GM18499 (cell line): Measurements from ENCODE around the gene PTOV1.

ENCODE experiments used
- ATAC-seq: cut with Tn5 transposase; IDR thresholded peaks from one replicate; pipeline ENCODE4 v1.9.1; 2021; ENCODE audit warnings: moderate number of reproducible peaks; ENCODE audit not compliant: insufficient read depth, unreplicated experiment

PTOV1 gene

DNA sequence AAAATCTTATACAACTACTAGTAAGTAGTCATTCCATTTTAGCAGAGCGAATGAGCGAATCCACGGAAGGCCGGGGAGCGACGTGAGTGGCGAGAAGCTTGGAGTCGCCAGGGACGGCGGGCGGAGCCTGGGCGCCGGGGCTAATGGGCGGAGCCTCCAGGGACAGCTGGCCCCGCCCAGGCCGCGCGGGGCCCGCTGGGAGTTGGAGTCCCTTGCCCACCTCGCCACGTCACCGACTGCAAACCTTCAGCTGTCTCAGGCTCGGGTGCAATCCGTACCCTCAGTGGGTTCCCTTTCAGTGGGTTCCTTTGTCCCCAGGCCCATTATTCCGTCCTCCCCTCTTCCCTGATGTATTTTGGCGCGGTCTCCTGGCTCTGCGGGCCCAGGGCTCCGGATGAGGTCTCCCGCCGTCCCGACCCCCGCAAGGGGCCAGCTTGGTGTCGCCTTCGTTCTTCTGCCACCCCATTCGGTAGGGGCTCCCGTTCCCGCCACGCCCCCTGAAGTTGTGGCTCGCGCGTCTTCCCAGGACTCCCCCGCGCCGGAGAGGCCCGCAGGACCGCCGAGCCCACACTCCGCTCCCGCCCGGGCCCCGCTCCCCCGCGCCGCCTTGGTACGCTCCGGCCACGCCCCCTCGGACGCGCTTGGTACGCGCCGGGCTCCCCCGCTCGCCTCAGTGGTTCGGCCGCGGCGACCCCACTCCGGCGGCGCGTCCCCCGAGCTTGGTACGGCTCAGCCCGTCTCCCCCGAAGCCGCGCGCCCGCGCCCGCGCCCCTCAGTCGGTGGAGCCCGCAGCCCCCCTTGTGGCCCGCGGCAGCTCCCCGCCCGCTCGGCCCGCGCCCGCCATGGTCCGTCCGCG, at the start of gene PTOV1:
TSS of gene PTOV1 (plus strand) at position 673 of the 856 bp plus-strand sequence.
- ATAC-seq: no peak

DNA sequence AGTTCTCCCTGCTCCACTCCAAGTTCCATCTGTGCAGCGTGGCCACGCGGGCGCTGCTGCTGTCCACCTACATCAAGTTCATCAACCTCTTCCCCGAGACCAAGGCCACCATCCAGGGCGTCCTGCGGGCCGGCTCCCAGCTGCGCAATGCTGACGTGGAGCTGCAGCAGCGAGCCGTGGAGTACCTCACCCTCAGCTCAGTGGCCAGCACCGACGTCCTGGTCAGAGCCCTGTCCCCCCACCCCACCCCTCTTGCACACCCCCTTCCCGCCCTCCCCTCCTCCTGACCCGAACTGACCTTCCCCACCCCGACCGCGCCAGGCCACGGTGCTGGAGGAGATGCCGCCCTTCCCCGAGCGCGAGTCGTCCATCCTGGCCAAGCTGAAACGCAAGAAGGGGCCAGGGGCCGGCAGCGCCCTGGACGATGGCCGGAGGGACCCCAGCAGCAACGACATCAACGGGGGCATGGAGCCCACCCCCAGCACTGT, 49.5 kb upstream of the PTOV1 start:
- ATAC-seq: no peak

DNA sequence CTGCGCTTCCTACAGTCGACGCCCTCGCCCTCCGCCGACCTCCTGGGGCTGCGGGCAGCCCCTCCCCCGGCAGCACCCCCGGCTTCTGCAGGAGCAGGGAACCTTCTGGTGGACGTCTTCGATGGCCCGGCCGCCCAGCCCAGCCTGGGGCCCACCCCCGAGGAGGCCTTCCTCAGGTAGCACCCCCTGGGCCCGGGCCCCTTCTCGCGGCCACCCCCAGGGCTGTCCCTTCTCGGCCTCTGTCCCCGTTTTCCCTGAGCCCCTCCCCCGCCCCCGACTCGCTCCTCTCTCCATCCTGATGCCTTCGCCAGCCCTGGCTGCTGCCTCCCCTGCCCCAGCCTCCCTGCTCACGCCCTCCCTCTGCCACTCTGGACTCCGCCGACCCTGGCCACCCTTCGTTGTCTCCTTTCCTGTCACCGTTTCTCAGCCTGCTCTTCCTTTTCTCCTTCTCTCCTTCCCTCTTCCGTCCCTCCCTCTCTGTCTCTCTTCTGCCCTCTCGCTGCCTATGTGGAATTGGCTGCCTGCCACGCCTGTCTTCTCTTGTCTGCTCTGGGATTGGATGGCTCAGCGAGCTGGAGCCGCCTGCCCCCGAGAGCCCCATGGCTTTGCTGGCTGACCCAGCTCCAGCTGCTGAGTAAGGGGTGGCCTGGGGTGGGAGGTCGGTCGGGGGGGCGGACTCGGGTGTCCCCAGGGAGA, 48.8 kb upstream of the PTOV1 start:
- ATAC-seq: no peak

DNA sequence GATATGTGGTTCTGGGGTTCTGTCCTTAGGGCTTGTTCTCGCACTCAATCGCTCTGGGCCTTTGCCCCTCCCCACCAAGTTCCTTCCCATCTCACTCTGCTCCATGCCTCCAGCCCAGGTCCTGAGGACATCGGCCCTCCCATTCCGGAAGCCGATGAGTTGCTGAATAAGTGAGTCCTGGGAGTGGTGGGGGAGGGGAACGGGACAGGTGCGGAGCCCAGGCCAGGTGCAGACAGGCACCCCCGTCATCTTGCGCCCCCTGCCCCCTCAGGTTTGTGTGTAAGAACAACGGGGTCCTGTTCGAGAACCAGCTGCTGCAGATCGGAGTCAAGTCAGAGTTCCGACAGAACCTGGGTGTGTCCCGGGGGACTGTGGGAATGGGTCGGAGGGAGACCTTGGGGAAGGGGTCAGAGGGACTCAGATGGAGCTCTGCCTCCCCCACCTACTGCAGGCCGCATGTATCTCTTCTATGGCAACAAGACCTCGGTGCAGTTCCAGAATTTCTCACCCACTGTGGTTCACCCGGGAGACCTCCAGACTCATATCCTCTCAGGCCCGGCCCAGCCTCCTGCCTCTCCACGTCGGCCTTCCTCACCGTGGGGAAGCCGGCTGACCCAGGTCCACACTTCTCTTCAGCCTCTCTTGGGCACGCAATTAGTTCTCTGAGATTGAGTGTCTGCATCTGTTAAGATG, 48.0 kb upstream of the PTOV1 start:
- no peak for ATAC-seq

DNA sequence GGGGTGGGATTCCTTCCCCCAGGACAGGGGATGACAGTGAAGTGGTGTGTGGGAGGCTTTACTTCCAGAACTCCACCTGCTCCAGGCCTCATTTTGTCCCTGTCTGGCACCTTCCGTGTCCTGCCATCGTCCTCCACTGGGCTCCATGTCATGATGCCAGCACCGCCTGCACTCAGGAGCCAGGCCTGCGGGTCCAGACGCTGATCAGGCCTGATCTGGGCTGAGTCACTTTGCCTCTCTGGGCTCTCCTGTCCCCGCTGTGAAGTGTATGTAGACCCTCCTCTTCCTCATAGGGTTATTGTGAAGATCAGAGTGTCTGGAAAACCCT, 47.5 kb upstream of the PTOV1 start:
- ATAC-seq: no peak

DNA sequence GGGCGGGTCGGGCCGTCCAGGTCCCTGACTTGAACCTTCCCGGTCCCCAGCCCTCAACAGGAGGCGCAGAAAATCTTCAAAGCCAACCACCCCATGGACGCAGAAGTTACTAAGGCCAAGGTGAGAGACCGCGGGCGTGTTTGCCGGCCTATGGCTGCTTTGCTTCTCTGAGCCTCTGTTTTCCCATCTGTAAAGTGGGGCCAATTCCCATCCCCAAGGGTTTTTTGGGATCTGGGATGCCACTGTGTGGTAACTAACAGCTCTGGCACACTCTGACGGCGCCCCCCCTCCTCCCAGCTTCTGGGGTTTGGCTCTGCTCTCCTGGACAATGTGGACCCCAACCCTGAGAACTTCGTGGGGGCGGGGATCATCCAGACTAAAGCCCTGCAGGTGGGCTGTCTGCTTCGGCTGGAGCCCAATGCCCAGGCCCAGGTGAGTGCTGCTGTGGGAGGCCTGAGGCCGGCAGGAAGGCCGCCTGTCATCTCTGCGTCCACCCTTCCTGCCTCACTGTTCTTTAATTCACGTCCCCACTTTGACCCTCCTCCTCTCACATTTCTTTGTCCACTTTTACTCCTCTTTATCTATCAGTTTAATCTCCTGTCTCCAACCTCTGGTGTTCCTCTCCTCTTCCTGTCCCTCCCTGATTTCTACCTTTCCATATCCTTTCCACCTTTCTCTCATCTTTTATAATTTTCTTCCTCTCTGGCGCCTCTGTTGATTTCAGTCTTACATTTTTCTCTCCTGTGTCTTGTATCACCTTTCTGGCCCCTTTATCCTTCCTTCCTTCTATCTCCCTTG, 44.9 kb upstream of the PTOV1 start:
- ATAC-seq: no peak

DNA sequence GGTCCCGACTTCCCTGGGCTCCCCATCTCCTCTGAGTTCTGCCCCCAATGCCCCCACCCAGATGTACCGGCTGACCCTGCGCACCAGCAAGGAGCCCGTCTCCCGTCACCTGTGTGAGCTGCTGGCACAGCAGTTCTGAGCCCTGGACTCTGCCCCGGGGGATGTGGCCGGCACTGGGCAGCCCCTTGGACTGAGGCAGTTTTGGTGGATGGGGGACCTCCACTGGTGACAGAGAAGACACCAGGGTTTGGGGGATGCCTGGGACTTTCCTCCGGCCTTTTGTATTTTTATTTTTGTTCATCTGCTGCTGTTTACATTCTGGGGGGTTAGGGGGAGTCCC, 44.4 kb upstream of the PTOV1 start:
- ATAC-seq: no peak

DNA sequence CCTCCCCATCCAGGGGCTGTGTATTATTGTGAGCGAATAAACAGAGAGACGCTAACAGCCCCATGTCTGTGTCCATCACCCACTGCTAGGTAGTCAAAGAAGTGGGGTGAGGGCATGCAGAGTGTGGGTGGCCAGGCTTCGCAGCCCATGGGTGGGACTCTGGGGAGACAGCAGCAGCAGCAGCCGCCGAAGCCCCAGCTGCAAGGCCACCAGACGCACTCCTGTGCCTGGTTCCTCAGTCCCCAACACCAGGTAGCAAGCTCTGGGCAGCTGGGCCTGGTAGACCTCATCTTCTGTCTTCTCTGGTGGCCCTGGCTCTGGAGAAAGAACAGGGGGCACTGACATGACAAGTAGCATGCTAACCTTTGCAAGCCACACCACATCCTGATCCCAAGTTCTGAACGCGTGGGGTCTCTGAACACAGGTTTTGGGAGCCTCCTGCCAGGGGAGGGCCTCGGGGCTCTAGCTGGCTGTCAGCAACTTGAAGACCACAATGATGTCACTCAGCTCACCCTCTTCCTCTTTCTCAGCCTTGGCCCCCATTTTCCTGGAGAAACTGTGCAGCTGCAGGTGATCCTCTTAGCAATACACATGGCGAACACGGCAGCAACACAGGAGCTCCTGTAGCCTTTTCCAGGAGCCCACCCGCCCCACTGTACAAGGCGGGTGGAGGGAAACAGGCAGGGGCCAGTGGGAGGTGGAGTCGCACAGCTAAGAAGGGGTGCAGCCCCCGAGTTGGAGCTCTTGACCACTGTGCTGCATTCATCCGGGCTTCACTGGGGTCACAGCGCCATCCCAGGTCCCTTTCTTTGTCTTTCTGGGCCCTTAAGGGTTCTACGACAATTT, 43.7 kb upstream of the PTOV1 start:
- ATAC-seq: no peak

DNA sequence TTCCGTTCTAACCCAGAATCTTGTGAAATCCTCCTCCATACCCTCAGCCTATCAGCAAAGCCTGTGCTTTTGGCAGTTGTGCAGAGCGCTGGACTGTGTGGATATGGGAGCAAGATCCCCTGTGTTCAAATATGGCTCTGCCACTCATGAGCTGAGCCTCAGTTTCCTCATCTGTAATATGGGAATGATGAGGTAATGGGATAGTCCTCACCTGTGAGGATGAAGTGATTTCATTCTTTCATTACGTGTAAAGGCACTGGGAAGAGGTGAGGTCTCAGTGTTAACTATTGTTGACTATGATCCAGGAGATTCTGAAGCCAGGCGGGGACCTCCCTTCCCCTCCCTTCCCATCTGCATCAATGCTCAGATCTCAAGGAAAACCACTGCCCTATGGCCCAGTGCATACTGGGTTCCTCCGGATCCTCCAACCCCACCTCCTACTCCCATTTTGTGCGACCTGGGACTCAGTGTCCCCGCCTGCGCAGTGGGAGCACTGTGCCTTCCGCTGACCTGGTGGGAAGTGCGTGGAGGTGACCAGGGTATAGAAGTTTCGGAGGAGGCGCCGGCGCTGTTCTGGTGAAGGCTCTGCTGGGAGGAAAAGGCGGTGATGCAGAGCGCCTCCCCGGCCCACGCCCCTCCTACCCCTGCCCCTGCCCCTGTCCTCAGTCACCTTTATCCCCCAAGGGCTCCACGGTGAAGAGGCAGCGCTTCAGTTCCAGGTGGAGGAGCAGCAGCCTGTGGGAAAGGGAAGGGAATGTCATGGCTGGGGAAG, 42.9 kb upstream of the PTOV1 start:
- ATAC-seq: no peak

DNA sequence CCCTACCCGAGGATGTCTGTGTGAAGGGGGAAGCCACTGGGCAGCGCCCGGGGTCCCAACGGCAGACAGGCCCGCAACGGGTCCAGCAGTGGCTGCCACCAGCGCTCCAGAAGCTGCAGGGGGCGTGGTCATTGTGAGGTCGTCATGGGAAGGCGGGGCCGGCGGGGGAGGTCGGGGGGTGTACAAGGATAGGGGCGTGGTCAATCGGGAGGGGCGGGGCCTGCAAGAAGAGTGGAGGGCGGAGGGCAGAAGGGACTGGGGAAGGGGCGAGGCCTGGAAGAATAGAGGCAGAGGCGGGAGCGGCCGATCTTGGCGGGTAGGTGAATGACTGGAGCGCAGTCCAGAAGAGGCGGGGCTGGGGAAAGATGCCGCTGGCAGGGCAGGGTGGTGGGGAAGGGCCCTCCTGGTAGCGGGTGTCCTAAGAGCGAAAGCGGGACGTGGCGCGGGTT, 42.2 kb upstream of the PTOV1 start:
- ATAC-seq: no peak

DNA sequence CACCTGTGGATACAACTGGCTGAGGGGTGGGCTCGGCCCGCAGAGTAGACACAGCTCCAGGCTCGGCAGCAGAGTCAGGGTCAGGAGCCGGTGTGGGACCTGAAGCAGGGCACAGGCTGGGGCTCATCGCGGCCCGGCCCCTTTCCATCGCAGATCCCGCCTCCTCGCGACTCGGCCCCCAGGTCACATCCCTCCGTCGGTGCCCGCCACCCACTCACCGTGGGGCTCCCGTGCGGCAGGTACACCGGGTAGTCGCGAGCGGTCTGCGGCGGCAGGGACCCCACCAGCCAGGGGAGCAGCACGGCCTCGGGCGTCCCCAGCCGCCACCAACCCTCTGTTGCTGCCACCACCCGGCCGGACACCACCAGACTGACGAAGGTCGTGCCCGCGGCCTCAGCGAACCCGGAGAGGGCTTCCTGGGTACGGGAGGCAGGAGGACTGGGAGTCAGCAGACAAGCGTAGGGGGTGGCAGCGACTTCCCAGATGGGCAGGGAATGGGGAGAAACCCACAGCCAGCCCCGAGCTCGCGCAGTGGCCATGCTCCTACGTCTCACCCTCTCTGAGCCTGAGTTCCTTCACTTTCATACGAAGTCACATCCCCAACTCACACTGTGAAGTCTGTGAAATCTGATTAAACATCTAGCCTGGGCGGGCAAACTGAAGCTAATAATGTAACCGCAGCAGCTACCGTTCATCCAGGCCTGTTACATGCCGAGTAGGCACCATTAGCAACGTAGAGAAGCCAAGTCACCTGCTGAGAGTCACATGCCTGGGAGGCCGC, 41.6 kb upstream of the PTOV1 start:
- no peak for ATAC-seq

DNA sequence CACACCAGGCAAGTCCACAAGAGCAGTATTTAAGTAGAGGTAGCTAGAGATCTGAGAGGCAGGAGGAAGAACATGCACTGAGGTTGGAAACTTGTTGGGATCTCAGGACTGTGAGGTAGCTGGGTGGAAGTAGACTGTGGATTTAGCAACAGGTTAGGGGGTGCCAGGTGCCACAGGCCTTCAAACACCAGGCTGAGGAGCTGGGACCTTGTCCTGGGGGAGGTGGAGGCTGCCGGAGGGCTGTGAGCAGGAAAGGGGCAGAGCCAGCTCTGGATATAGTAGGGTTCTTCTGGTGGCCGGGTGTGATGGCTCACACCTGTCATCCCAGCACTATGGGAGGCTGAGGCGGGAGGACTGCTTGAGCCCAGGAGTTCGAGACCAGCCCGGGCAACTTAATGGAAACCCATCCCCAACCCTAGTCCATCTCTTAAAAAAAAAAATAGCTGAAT, 41.0 kb upstream of the PTOV1 start:
- no peak for ATAC-seq

DNA sequence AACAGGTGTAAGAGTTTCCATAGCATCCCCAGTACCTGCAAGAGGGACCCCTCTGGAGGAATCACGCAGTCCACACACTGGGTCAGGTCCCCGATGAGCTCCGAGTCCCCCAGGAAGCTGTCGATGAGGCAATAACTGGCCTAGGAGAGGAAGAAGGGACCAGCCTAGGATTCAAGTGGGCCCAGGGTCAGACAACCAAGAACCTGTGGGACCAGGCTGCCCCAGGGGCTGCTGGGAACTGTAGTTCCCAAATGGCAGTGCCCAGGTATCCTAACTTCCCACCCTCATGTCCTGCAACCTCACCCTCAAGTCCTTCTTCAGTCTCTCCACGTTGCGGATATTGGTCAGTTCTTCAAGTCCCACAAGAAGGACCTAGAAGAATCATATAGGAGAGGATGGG, 39.6 kb upstream of the PTOV1 start:
- ATAC-seq: no peak

DNA sequence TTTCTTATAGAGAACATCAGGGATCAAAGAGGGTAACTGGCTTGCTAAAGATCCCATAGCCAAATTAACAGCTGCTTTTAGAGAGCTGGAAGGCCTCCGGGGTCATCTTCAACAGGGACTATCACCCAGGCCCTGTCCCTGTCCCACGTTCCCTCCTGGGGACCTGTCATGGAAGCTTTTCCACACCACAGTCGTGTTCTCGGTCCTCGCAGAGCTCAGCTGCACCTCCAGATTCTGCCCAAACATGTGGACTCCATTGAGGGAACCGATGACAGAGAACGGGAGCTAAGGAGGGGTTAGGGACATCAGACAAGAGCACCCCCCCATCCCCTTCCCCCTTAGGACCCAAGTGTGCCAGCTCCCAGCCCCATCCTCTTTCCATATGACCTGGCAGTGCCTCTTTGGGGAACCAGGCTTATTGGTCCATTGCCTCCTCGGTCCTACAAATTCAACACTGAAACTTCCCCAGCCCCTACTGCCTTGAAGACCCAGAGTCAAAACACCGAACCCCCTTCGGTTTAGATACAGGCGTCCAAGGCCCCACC, 38.4 kb upstream of the PTOV1 start:
- ATAC-seq: no peak

DNA sequence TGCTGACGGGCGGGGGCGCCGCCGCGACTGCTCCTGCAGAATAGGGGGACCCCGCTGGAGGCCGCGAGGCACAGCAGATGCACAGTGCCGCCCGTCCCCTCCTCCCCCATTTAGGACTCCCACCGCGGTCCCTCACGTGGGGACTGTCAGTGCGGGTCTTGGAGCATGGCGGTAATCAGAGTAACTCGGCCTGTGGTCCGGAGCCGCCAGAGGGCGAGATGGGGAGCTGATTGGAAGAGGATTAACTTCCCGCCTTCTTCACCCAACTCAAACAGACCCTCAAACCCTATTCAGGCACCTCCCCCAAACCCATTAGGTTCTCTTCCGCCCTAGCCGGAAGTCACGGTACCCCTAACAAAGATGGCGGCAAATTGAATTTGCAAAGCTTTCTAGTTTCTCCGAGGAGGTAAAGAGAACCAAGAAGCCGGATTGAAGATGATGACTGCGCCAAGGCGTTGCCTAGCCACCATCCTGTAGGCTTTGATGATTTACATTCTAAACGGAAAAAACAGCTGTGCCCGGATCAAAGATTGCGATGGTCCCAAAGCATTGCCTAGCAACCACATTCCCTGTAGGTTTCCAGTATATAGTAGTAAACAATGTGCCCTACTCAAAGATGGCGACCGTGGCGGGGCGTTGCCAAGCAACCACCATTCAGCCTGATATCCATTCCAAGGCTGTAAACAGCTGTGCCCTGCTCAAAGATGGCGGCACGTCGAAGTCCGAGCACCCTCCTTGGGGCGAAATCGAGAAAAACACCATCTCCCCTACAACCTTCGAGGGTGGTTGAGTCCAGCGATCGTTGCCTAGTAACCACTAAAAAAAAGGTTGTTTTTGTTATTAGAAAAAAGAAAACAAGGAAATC, 37.7 kb upstream of the PTOV1 start, which contains the start of gene FUZ:
TSS of gene FUZ (minus strand) at position 296 of the 865 bp plus-strand sequence. CDS start at position 110, 186 bp downstream.
- peak; percentile 42 for ATAC-seq

DNA sequence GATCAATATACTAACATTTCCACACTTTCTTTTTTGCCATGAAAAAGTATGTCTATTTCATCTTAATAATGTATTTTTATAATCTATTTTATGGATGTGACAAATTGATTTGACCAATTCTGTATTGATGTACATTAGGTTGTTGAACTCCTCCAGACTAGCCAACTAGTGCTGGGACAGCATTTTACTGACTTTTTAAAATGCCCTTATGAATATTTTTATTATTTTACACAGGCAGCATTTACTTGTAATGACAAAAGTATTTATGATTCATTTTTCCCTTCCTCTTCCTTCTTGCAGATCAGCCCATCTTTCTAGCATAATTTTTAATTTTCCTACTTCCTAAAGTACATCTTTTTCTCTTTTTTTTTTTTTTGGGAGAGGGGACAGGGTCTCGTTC, 36.9 kb upstream of the PTOV1 start:
- no peak for ATAC-seq

DNA sequence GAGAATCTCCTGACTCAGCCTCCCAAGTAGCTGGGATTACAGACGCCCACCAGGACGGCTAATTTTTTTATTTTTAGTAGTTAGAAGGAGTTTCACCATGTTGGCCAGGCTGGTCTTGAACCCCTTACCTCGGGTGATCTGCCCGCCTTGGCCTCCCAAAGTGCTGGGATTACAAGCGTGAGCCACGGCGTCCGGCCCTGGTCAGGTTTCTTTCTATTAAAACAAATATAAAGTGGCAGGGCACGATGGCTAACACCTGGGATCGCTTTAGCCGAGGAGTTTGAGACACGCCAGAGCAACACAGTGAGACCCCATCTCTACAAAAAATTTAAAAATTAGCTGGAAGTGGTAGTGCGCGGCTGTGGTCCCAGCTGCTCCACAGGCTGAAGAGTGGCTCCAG, 34.4 kb upstream of the PTOV1 start:
- no peak for ATAC-seq
